Measurements from ENCODE around the gene SIGLECL1.

DNA sequence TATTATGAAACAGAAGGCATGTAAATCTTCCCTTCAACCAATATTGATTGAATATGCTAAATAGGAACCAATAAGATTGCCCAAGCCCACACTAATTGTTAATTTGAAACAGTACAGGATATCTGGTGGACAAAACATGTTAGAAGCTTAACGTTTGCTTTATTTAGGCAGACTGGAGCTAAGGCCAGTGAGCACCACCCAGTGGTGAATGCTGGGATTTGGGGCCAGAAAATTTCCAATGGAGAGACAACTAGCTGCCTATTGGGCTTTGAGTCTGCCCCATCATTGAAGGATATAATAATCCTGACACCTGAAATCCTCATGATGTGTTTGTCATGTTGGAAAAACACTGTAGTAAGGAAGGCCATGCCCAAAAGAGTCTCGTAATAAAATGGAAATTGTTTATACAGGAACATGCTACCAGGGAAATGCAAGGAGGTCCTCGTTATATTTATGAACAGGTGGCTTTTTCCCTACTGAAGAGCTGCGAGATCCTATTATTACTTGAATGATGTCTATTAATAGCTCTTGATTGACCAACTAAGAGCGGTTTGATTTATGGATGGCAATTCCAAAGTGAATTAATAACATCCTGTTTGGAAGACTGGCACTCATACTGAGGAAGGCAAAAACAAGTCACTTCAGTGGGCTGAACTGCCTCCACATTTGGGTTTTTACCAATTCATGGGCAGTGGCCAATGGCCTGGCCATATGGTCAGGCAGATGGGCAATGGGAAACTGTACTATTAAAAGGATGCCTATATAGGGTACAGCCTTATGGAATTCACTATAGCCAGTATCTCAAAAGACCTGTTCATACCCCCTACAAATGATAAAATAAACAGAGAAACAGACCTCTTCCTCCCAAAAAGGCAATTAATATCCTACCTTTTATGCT, 8.7 kb downstream of the SIGLECL1 start:
- TF ChIP-seq, protein P1, sequence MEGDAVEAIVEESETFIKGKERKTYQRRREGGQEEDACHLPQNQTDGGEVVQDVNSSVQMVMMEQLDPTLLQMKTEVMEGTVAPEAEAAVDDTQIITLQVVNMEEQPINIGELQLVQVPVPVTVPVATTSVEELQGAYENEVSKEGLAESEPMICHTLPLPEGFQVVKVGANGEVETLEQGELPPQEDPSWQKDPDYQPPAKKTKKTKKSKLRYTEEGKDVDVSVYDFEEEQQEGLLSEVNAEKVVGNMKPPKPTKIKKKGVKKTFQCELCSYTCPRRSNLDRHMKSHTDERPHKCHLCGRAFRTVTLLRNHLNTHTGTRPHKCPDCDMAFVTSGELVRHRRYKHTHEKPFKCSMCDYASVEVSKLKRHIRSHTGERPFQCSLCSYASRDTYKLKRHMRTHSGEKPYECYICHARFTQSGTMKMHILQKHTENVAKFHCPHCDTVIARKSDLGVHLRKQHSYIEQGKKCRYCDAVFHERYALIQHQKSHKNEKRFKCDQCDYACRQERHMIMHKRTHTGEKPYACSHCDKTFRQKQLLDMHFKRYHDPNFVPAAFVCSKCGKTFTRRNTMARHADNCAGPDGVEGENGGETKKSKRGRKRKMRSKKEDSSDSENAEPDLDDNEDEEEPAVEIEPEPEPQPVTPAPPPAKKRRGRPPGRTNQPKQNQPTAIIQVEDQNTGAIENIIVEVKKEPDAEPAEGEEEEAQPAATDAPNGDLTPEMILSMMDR (IDR thresholded peaks at IDR 0.05): peak; percentile 38
- TF ChIP-seq EZH2 (IDR thresholded peaks at IDR 0.05; ENCODE audit: borderline replicate concordance, insufficient read depth, low read depth, low read length, poor library complexity, severe bottlenecking): no peak

Measured in B cell (primary cell).